Choroid plexus epithelial cell (primary cell): Measurements from ENCODE around the gene TRIP4.
"Not testable (repeated sequence)": the region's sequence is repeated elsewhere in the genome, so short reads cannot be mapped to it uniquely, and the experiment has no call there.

Experiments
- DNase-seq: peaks from one replicate; pipeline ENCODE4 v3.0.0-alpha.2; 2010; ENCODE audit warnings: low read depth
- H3K4me3 ChIP-seq: 2 replicates; pipeline ENCODE4 v1.5.1; 2011; ENCODE audit warnings: low read depth, mild to moderate bottlenecking, control low read depth, low read length, moderate library complexity
- CTCF ChIP-seq: conservative IDR thresholded peaks from 2 replicates; pipeline ENCODE4 v1.5.1; 2011; ENCODE audit warnings: low read depth, mild to moderate bottlenecking, control low read depth, inconsistent platforms, low read length, moderate library complexity

TRIP4 gene

GRCh38 chr15:64387562-64388168, at the start of gene TRIP4:
Gene TRIP4, plus strand, starts transcription at chr15:64387836. Its CDS starts 28 bp downstream, at chr15:64387864.
- H3K4me3 ChIP-seq: peak within 1 kb of the TSS; percentile 69
- DNase-seq: peak; percentile 99
- TF ChIP-seq CTCF: peak; percentile 19

- DNase-seq: no peak
- TF ChIP-seq CTCF: no peak
- H3K4me3 ChIP-seq: no peak overlapping the region
Measured at GRCh38 chr15:64340355-64340754, 47.3 kb upstream of the TRIP4 start.

GRCh38 chr15:64341961-64342360, 45.7 kb upstream of the TRIP4 start:
- no peak overlapping the region for H3K4me3 ChIP-seq
- DNase-seq: peak; percentile 45
- no peak for TF ChIP-seq CTCF

- TF ChIP-seq CTCF: no peak
Measured at GRCh38 chr15:64343222-64343621, 44.4 kb upstream of the TRIP4 start.

GRCh38 chr15:64343841-64344240, 43.8 kb upstream of the TRIP4 start:
- no peak for TF ChIP-seq CTCF
- DNase-seq: peak; percentile 28
- H3K4me3 ChIP-seq: no peak overlapping the region

More at GRCh38 chr15:64343222-64343621, 44.4 kb upstream of the TRIP4 start:
- H3K4me3 ChIP-seq: no peak overlapping the region
- DNase-seq: no peak

- peak; percentile 28 for DNase-seq
- H3K4me3 ChIP-seq: no peak overlapping the region
- TF ChIP-seq CTCF: no peak
Measured at GRCh38 chr15:64344651-64345294, 42.9 kb upstream of the TRIP4 start.

GRCh38 chr15:64346242-64346641, 41.4 kb upstream of the TRIP4 start:
- DNase-seq, H3K4me3 ChIP-seq: not testable (repeated sequence)
